ENCODE data around the gene GLYATL1B. TPM values are rescaled to one million over a fixed set of nuclear protein-coding genes. Genes with fewer than 3 reads are reported as not detected.
"Not testable (repeated sequence)": the region's sequence is repeated elsewhere in the genome, so short reads cannot be mapped to it uniquely, and the experiment has no call there.

GLYATL1B gene, protein sequence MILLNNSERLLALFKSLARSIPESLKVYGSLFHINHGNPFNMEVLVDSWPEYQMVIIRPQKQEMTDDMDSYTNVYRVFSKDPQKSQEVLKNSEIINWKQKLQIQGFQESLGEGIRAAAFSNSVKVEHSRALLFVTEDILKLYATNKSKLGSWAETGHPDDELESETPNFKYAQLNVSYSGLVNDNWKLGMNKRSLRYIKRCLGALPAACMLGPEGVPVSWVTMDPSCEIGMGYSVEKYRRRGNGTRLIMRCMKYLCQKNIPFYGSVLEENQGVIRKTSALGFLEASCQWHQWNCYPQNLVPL
- polyA plus RNA-seq (2014; cell fraction: cytosol; rRNA removed): not detected in 2 replicates
- polyA plus RNA-seq (2014; cell fraction: nucleus; rRNA removed): not detected in 2 replicates

- not testable (repeated sequence) for DNase-seq (ENCODE audit: low spot score)
These were observed at the start of gene GLYATL1B for GRCh38 chr11:59086007-59086406. GLYATL1B (plus strand) TSS chr11:59086307; CDS start chr11:59086307, 0 bp downstream.

GRCh38 chr11:59036542-59036941, 49.6 kb upstream of the GLYATL1B start:
- DNase-seq (ENCODE audit: low spot score): not testable (repeated sequence)

GRCh38 chr11:59037434-59037833, 48.7 kb upstream of the GLYATL1B start:
- not testable (repeated sequence) for DNase-seq (ENCODE audit: low spot score)

GRCh38 chr11:59040607-59041006, 45.5 kb upstream of the GLYATL1B start:
- DNase-seq (ENCODE audit: low spot score): no peak

- not testable (repeated sequence) for DNase-seq (ENCODE audit: low spot score)
These were observed 34.7 kb upstream of the GLYATL1B start for GRCh38 chr11:59051383-59051782.

GRCh38 chr11:59052355-59052754, 33.8 kb upstream of the GLYATL1B start:
- DNase-seq (ENCODE audit: low spot score): not testable (repeated sequence)

- peak; percentile 26 for DNase-seq (ENCODE audit: low spot score)
These were observed 32.7 kb upstream of the GLYATL1B start for GRCh38 chr11:59053387-59053786.

GRCh38 chr11:59058120-59059033, 27.7 kb upstream of the GLYATL1B start:
- peak; percentile 75 for DNase-seq (ENCODE audit: low spot score)

- DNase-seq (ENCODE audit: low spot score): not testable (repeated sequence)
These were observed 26.0 kb upstream of the GLYATL1B start for GRCh38 chr11:59060096-59060495.

DNA sequence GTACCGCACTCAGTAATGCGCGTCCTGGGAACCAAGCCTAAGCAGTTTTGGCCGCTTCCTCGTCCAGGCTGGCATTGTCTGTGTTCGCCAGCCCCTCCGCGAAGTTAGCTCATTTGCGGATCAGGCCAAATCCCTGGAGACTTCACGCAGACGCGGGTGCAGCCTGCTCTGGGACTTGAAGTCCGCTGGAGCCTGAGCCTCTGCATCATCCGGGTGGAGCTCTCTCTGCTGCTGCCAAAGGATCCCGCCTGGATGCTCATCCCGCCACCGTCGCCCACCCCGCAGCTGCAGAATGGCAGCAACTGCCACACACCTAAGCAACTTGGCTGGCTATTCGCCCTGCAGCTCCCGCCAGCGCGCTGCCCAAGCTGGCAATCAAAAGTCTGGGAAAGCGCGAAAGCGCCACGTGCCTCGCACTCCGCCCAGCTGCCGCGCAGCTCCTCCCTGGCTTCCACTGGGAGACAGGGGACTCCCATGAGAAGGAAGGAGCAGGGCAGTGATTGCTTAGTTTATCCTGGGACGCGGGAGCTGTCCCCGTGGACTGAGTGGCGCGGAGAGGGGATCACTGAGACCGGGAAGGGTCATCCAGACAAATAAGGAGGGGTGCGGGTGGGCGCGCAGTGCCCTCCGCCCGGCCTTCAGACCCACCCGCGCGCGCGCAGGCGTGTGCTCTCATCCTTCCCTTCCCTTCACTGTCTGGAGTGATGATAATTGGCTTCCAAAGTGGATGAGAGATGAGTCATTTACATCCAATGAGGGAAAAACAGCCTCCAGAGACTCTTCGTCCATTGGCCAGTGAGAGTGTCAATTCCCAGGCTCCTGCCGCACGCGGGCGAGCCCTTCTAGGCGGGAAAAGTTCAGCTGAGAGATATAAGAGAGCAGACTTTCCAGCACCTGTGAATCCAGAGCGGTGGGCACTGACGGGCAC, 23.2 kb upstream of the GLYATL1B start:
- DNase-seq (ENCODE audit: low spot score): no peak

GRCh38 chr11:59063996-59064727, 21.9 kb upstream of the GLYATL1B start:
- not testable (repeated sequence) for DNase-seq (ENCODE audit: low spot score)

DNA sequence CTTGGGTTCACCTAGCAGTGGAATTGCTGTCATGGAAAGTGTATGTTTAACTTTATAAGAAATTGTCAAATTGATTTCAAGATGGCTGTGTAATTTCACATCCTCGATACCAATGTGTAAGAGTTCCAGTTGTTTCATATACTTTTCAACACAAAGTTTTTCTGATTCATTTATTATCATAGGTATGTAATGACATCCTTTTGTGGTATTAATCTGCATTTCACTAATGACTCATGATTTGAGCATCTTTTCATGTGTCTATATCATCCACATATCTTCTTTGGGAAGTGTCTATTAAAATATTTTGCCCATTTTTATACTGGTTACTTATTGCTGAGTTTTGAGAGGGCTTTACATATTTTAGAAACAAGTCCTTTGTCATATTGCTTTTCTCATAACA, 17.0 kb upstream of the GLYATL1B start:
- DNase-seq (ENCODE audit: low spot score): no peak

DNA sequence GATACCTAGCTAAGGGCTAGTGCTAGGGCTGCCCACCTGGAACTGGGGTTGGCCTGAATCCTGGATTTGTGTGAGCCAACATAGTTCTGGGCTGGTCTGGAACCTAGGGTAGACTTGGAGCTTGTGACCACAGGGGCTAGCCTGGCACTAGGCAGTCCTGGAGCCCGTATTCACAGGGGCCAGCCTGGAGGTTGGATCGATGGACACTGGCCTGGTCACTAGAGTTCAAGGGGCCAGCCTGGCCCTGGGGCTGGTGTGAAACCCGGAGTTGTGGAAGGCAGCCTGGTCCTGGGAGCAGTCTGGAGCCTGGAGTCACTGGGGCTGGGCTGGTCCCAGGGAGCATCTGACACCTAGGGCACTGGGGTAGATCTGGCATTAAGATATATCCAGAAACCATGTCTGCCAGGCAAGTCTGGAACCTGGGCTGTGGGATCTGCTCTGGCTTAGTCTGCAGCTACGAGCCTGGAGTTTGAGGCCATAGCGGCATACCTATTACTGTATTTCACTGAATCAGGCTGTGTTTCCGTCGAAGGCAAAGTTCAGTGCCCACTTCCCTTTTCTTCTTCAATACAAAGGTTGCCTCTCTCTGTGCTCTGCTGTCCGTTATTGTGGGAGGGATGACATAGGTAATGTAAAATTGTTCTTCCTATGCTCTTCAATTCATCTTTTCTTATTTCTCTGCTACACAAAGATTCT, 9.1 kb upstream of the GLYATL1B start:
- DNase-seq (ENCODE audit: low spot score): no peak

DNA sequence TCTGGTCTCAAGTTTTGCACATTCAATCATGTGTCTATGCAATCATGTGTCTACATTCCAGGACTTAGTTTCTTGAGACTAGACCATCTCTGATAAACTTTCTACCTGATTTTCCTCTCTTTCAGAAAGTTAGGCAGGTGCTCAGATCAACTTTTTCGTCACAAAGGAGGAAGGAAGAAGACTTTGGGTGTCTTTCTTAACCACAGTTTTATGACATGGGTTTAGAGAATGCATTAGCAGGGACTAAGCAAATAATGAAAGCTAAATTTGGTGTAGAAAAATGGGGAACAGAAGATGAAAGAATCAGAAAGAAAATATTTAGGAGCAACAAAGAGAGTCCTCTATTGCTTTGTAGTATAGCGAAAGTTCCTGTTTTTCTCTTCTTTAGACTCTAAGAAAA, 7.7 kb upstream of the GLYATL1B start:
- no peak for DNase-seq (ENCODE audit: low spot score)

GRCh38 chr11:59079086-59079485, 7.0 kb upstream of the GLYATL1B start:
- DNase-seq (ENCODE audit: low spot score): no peak

GRCh38 chr11:59080421-59080820, 5.7 kb upstream of the GLYATL1B start:
- not testable (repeated sequence) for DNase-seq (ENCODE audit: low spot score)

- not testable (repeated sequence) for DNase-seq (ENCODE audit: low spot score)
These were observed 4.6 kb upstream of the GLYATL1B start for GRCh38 chr11:59081430-59082020.

DNA sequence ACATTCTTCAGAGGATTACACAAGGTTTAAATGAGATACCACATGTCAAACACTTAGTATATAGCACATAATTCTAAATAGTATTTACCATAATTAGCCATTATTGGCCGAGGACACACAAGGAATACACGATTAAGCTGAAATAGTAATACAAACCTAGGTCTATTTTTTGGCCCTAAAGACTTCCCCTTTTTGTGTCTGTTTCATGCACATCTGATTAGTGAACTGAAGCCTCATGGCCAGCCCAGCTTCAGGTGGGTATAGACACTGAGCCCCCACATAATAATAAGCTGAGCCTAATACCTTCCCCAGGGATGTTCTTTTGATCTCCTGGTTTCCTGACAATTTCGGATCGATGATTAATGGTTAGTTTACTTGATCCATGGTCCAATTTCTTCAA, 2.1 kb downstream of the GLYATL1B start:
- no peak for DNase-seq (ENCODE audit: low spot score)

DNA sequence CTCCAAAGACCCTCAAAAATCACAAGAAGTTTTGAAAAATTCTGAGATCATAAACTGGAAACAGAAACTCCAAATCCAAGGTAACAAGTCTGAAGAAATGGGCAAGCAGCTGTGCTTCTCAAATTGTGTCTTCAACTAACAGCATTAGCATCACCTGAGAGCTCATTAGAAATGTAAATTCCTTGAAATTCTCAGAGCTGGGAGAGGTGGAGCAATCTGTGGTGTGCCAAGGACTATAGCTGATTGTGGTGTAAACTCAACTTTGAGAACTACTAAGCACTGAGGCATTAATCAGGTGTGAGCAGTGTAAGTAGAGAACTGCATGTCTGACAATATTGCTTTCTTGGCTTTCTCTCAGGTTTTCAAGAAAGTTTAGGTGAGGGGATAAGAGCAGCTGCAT, 7.5 kb downstream of the GLYATL1B start:
- not testable (repeated sequence) for DNase-seq (ENCODE audit: low spot score)

Measured in SK-N-DZ (cell line).